Ectodermal cell (in vitro differentiated cells): ENCODE results near the gene ABCA1.

Experiments used
- H3K27ac ChIP-seq: 2 replicates; pipeline ENCODE4 v1.7.0; 2013; ENCODE audit warnings: mild to moderate bottlenecking, low read depth, low read length; ENCODE audit not compliant: insufficient read depth, poor library complexity, severe bottlenecking
- H3K27me3 ChIP-seq: 2 replicates; pipeline ENCODE4 v1.7.0; 2013; ENCODE audit warnings: mild to moderate bottlenecking, low read length; ENCODE audit not compliant: insufficient read depth, control insufficient read depth, poor library complexity, severe bottlenecking
- H3K36me3 ChIP-seq: one replicate; pipeline ENCODE4 v1.7.0; 2013; ENCODE audit warnings: low read length; ENCODE audit not compliant: control insufficient read depth, insufficient read depth
- H3K4me1 ChIP-seq: one replicate; pipeline ENCODE4 v1.7.0; 2013; ENCODE audit warnings: low read length; ENCODE audit not compliant: control insufficient read depth, insufficient read depth
- H3K4me3 ChIP-seq: 2 replicates; pipeline ENCODE4 v1.7.0; 2013; ENCODE audit warnings: low read depth, low read length, control low read depth; ENCODE audit not compliant: insufficient read depth
- H3K9me3 ChIP-seq: 2 replicates; pipeline ENCODE4 v1.7.0; 2013; ENCODE audit warnings: mild to moderate bottlenecking, low read length, moderate library complexity; ENCODE audit not compliant: control insufficient read depth
- whole genome bisulfite sequencing, 2 experiments: methylation state at CpG; one replicate each; pipeline ENCODE4 v1.1.7; 2013; ENCODE audit warnings: missing lambda C conversion rate in 2 of 2; 5-methylcytosine and 5-hydroxymethylcytosine counted together

ABCA1 gene

GRCh38 chr9:104787306-104788015 is 140.5 kb downstream of the ABCA1 start:
- no peaks in the 10 kb centered on the region for H3K9me3 ChIP-seq
- H3K36me3 ChIP-seq: peaks cover 4% of the 10 kb centered on the region
- H3K27me3 ChIP-seq: no peaks in the 10 kb centered on the region
- no peak overlapping the region for H3K4me3 ChIP-seq
- no peak overlapping the region for H3K27ac ChIP-seq
- WGBS, 2 experiments: 91 to 95% methylated on average over 7 of the region's 7 CpGs
- H3K4me1 ChIP-seq: no peaks in the 10 kb centered on the region

GRCh38 chr9:104786293-104786692 is 141.7 kb downstream of the ABCA1 start:
- Histone ChIP-seq H3K9me3 (no peaks in the 10 kb centered on the region), H3K27me3 (no peaks in the 10 kb centered on the region), H3K4me1 (no peaks in the 10 kb centered on the region), H3K27ac (no peak overlapping the region), H3K4me3 (no peak overlapping the region), H3K36me3 (peaks cover 4% of the 10 kb centered on the region)
- 71 to 100% methylated on average over 1 of the region's 1 CpG for WGBS, 2 experiments

GRCh38 chr9:104784098-104784497 is 143.9 kb downstream of the ABCA1 start:
- WGBS, 2 experiments: 91 to 92% methylated on average over 1 to 2 of the region's 2 CpGs
- no peaks in the 10 kb centered on the region for H3K4me1 ChIP-seq
- no peak overlapping the region for H3K27ac ChIP-seq
- H3K9me3 ChIP-seq: no peaks in the 10 kb centered on the region
- no peaks in the 10 kb centered on the region for H3K27me3 ChIP-seq
- H3K36me3 ChIP-seq: peaks cover 4% of the 10 kb centered on the region
- no peak overlapping the region for H3K4me3 ChIP-seq

- no peaks in the 10 kb centered on the region for H3K9me3 ChIP-seq
- 94 to 95% methylated on average over 4 of the region's 4 CpGs for WGBS, 2 experiments
- peaks cover 4% of the 10 kb centered on the region for H3K36me3 ChIP-seq
- no peak overlapping the region for H3K27ac ChIP-seq
- no peaks in the 10 kb centered on the region for H3K4me1 ChIP-seq
- H3K4me3 ChIP-seq: no peak overlapping the region
- no peaks in the 10 kb centered on the region for H3K27me3 ChIP-seq
Measured at GRCh38 chr9:104783588-104783987, 144.4 kb downstream of the ABCA1 start.

GRCh38 chr9:104780796-104781395 is 147.1 kb downstream of the ABCA1 start:
- Histone ChIP-seq H3K27me3 (no peaks in the 10 kb centered on the region), H3K9me3 (no peaks in the 10 kb centered on the region), H3K4me1 (no peaks in the 10 kb centered on the region), H3K36me3 (peaks cover 4% of the 10 kb centered on the region), H3K4me3 (no peak overlapping the region), H3K27ac (no peak overlapping the region)
- WGBS, 2 experiments: 90% methylated on average over 1 of the region's 1 CpG; no CpG with 5 or more reads in 1 of the 2 experiments

GRCh38 chr9:104779946-104780535 is 147.9 kb downstream of the ABCA1 start:
- Histone ChIP-seq H3K4me1 (no peaks in the 10 kb centered on the region), H3K36me3 (peaks cover 4% of the 10 kb centered on the region), H3K4me3 (no peak overlapping the region), H3K27ac (no peak overlapping the region), H3K9me3 (no peaks in the 10 kb centered on the region), H3K27me3 (no peaks in the 10 kb centered on the region)
- WGBS, 2 experiments: 93 to 95% methylated on average over 8 of the region's 9 CpGs

GRCh38 chr9:104779334-104779733 is 148.6 kb downstream of the ABCA1 start:
- no peaks in the 10 kb centered on the region for H3K9me3 ChIP-seq
- no peak overlapping the region for H3K4me3 ChIP-seq
- WGBS, 2 experiments: 100% methylated on average over 1 of the region's 1 CpG
- no peak overlapping the region for H3K27ac ChIP-seq
- H3K27me3 ChIP-seq: no peaks in the 10 kb centered on the region
- H3K36me3 ChIP-seq: peaks cover 4% of the 10 kb centered on the region
- H3K4me1 ChIP-seq: no peaks in the 10 kb centered on the region

GRCh38 chr9:104778802-104779201 is 149.2 kb downstream of the ABCA1 start:
- 94 to 95% methylated on average over 4 of the region's 4 CpGs for WGBS, 2 experiments

GRCh38 chr9:104776797-104777196 is 151.2 kb downstream of the ABCA1 start:
- H3K27ac ChIP-seq: no peak overlapping the region
- H3K27me3 ChIP-seq: no peaks in the 10 kb centered on the region
- no peaks in the 10 kb centered on the region for H3K4me1 ChIP-seq
- no peaks in the 10 kb centered on the region for H3K9me3 ChIP-seq
- WGBS, 2 experiments: 80% methylated on average over 1 of the region's 1 CpG; no CpG with 5 or more reads in 1 of the 2 experiments
- no peaks in the 10 kb centered on the region for H3K36me3 ChIP-seq
- no peak overlapping the region for H3K4me3 ChIP-seq

More at GRCh38 chr9:104778802-104779201, 149.2 kb downstream of the ABCA1 start:
- no peaks in the 10 kb centered on the region for H3K27me3 ChIP-seq
- H3K27ac ChIP-seq: no peak overlapping the region
- H3K9me3 ChIP-seq: no peaks in the 10 kb centered on the region
- H3K4me1 ChIP-seq: no peaks in the 10 kb centered on the region
- H3K36me3 ChIP-seq: peaks cover 4% of the 10 kb centered on the region
- H3K4me3 ChIP-seq: no peak overlapping the region

- WGBS, 2 experiments: 88 to 95% methylated on average over 2 of the region's 2 CpGs
- Histone ChIP-seq H3K27me3 (no peaks in the 10 kb centered on the region), H3K4me1 (no peaks in the 10 kb centered on the region), H3K27ac (no peak overlapping the region), H3K4me3 (no peak overlapping the region), H3K9me3 (no peaks in the 10 kb centered on the region), H3K36me3 (no peaks in the 10 kb centered on the region)
Measured at GRCh38 chr9:104775976-104776375, 152.0 kb downstream of the ABCA1 start.
